Measurements from ENCODE around the gene MTMR1.
A peak's percentile ranks its signal among the peaks of the same experiment; 100 is the strongest.

MTMR1 gene

DNA sequence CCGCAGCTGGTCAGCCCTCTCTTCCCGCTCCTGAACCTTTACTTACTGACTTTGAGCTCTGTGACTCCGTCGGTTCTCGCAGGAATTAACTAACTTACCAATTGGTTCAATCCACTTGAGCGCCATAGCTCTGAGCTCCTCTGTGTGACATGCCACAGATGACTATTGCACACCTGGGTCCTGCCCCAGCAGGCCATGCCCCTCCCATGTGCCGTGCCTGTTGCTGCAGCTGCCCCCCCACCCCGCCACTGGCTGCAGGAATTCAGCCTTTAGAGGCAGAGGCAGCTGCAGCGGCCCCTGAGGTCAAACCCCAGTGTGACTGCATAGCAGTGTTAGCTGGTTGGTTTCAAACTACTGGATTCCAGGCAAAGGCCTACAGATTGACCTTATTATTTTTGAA lies 70.6 kb downstream of the MTMR1 start:
- DNase-seq, result no peak

GRCh38 chrX:150765237-150765636 lies 72.0 kb downstream of the MTMR1 start:
- no peak for DNase-seq

DNA sequence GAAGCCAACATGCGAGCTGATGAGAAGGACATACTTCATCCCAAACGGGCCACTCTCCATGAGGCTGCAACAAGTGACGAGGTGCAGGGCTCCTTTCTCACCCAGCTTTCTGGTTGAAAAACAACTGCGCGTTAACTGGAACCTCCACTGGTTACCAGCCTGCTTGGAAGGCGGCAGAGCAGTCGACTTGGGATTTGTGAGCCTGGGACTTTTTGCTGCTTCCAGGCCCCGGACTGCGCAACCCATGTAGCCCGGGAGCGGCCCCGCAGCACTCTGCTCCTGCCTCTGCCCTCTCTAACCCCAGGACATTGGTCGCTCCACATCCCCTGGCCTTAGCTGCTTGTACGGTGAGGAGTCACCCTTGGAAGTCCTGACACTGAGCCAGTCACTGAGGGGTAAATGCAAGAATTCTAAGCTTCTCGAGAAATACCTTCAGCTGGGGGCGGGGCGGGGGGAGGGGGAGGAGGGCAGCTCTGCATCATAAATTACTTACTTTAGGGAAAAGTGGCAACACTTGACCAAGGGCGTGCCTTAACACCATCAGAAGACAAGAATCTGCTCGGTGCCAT lies 72.7 kb downstream of the MTMR1 start:
- DNase-seq, result no peak

- DNase-seq, result no peak
Observed at GRCh38 chrX:150766351-150767044, 73.3 kb downstream of the MTMR1 start.

GRCh38 chrX:150767045-150767395 lies 73.8 kb downstream of the MTMR1 start:
- no peak for DNase-seq

- no peak for DNase-seq
Observed at GRCh38 chrX:150767475-150768131, 74.4 kb downstream of the MTMR1 start.

- DNase-seq, result no peak
Observed at GRCh38 chrX:150768132-150768485, 74.9 kb downstream of the MTMR1 start.

DNA sequence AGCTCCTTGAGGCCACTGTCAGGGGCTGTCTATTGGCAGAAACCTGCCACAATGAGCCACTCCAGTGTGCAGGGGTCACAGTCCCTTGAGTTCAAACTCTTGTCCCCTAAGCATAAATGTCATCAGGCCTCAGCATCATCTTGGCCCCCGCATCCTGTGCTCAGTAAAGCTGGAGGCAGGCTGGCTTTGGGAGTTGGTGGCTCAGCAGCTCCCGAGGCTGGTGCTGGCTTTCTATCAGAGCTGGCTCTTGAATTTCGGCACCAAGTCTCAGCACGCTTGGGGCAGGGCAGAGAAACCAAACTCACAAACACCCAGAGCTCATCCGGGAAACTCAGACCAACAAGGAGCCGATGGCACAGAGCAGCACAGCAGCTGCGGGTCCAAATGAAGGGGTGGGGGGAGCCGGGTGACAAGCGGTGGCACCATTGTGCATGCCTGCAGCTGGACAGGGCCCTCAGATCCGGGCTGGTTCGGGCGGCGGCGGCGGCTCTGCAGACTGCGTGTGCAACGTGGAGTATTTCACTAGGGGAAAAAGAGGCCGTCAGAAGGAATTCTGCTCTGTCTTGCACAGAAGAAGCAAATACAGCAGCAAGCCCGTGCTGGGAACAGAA lies 75.5 kb downstream of the MTMR1 start:
- no peak for DNase-seq

DNA sequence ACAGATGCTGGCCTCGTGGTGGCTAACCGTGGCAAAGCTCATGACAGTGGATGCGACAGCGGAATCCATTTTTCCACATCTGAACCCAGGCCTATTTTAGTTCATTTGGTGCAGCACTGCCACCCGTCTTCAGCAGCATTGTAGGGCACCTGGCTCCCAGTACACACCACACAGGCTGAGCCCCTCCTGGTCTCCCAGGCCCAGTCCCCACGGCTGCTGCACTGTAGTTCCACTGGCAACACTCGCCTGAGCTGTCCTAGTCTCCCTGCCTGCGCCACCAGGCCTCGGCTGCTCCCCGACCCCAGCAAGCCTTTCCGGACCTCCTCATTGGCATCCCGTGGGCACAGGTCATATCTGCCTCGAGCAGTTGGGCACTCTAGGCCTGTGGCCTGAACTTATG lies 76.2 kb downstream of the MTMR1 start:
- DNase-seq, result no peak

GRCh38 chrX:150770623-150771022 lies 77.4 kb downstream of the MTMR1 start:
- DNase-seq, result no peak

GRCh38 chrX:150771116-150771515 lies 77.9 kb downstream of the MTMR1 start:
- DNase-seq, result no peak

- DNase-seq, result peak; percentile 67
Observed at GRCh38 chrX:150772150-150772970, 79.2 kb downstream of the MTMR1 start.

DNA sequence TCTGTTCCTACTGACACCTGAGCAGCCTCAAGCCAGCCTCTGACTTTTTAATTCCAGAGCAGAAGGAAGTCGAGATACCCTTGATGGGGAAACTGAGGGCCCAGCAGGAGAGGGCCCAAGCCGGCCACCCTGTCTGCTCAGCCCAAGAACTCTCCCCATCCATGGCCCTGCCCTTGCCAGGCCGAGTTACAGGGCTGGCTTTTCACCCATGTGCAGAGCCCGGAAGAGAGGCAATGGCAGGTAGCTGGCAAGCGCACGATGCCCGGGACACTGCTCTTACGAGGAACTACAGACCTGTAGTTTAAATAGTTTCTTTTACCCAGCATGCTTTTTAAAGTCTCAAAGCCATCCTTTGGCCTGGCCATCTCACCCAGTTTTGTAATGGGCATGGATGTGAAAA lies 79.9 kb downstream of the MTMR1 start:
- DNase-seq, result no peak

GRCh38 chrX:150773634-150774033 lies 80.4 kb downstream of the MTMR1 start:
- no peak for DNase-seq

GRCh38 chrX:150774798-150775568 lies 81.8 kb downstream of the MTMR1 start:
- no peak for DNase-seq

DNA sequence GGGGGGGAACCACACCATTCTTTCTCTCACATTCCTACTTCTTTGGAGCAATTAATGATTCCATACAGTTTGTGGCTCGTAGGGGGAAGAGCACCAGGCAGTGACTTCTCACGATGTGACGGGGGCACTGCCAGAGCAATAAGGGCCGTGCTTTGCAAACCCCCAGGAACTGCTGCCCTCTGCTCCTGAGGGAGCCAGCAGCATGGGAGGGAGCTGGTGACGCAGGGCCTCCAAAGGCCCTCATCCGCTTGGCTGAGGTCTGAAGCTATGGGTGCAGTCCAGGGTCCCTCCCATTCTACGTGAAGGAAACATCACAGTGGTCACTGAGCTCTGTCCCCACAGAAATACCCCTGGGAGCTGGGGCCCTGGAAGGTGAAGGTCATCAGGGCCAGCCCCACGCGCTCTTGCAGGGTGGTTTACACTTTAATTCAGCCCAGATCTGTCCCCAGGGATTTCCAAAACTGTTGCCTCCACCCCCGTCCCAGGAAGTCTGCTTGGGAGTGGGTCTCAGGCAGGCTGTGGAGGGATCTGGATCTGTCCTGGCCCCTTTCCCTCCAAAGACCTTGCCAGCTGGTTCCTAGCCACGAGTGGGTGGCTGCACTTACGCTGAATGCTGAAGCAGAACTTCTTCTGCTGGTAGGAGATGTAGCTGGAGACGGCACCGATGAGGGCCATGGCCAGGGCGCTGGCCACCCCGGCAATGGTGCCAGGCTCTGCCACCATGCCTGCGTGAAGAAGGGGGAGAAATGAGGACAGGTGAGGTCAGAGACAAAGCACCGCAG lies 82.6 kb downstream of the MTMR1 start:
- no peak for DNase-seq

DNA sequence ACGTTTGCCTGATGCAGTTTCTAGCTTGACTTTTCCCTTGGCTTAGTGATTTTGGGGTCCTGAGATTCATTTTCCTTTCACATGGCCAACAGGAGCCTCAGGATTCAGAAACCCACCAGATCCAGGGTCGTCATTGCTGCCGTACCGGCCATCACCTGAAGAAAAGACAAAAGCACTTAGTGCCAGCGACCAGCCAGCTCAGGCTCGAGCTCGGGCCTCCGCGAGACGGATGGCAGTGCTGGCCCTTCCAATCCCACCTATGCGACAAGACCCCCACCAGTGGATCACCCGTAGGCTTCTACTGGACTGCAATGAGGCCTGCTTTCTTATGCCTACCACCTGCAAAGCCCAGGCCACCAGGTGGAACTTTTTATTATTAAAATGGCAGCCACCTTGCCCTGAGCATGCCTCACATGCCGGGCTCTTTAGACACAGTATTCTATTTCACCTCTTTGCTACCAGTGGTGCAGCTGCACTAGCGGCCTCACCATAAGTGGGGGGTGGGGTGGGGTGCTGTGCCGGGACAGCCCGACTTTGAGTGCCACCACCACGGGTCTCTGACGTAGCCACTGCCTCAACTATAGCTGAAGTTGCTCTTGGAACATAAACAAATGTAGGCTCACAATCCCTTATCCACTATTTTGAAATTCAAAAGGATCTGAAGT lies 84.3 kb downstream of the MTMR1 start:
- no peak for DNase-seq

DNA sequence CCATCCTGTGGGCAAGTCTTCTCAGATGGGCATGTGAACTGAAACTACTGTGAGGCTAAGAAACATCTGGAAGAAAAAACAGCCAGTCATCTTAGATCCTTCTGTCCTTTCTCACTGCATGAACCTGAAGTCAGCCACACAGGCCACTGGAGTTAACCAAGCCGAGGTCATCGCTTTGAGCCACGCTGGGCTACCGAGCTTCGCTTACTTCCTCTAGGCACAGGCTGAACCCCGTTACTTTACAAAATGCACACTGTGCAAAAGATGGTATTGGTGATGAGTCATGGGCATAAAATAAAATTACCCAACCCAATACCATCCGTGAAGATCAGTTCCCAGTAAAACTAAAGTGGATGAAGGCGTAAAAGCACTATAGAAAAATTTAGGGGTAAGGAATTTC lies 86.2 kb downstream of the MTMR1 start:
- no peak for DNase-seq

DNA sequence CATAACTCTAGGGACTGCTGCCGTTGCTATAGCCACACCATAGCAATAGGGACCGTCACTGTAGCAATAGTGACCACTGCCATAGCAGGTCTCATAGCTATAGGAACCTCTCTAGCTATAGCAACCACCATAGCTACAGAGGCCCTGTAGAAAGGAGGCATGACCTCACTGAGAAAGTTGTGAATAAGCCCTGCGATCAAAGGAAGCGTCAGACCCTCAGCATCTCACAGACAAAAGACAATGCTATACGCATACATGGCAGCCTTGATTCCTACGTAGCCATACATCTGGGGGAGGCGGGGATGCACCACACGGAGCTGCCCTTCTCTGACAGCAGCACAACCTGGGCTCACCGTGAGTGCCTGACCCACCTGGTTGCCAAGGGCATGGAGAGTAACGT lies 88.5 kb downstream of the MTMR1 start:
- no peak for DNase-seq

- no peak for DNase-seq
Observed at GRCh38 chrX:150790021-150790420, 96.8 kb downstream of the MTMR1 start.

GRCh38 chrX:150792949-150793527 lies 99.8 kb downstream of the MTMR1 start:
- DNase-seq, result no peak
